ENCODE results near the gene CSMD2.

Gene CSMD2

DNA sequence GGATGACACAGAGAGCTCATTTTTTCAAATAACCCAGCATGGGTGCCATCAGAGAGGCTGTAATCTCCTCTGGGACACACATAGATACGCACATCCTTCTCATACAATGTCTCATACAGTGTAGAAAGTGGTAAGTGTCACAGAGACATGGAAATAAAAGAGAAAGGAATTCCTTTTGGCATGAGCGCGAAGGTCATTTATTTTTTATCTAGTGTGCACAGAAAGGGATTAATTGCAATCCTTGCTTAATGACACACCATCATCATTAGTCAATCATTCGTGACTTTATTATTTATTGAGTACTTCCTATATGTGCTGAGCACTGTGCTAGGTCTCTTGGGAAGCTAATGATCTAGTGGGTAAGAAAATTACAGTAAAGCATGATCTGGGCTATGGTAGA lies 687.6 kb downstream of the CSMD2 start:
- H3K4me3 ChIP-seq (ENCODE audit: control insufficient read depth, low read depth, low read length) = no peak overlapping the region
- TF ChIP-seq CTCF (IDR thresholded peaks at IDR 0.05; ENCODE audit: control insufficient read depth, insufficient read depth, low read depth, low read length, missing control alignments) = no peak
- DNase-seq (ENCODE audit: low read depth) = no peak

DNA sequence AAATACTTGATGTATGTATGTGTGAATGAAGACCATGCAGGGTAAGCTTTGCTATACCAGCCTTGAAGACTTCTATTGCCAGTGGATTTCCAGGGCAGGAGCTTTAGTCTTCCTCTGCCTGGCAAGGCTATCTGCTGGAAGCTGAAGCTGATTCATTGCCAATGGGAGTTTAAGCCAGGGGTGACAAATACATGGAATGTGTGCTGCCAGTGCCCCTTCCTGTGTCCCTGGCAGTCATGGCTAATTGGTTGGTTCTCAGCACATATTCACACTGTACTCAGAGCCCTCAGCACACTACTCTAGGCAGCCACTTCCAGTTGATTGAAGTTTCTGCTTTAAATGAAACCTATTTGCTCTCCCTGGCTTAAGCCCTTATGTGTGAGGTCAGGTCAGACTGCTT lies 691.1 kb downstream of the CSMD2 start:
- no peak for TF ChIP-seq CTCF (IDR thresholded peaks at IDR 0.05; ENCODE audit: control insufficient read depth, insufficient read depth, low read depth, low read length, missing control alignments)
- H3K4me3 ChIP-seq (ENCODE audit: control insufficient read depth, low read depth, low read length) = no peak overlapping the region
- no peak for DNase-seq (ENCODE audit: low read depth)

- peak; percentile 90 for DNase-seq (ENCODE audit: low read depth)
- H3K4me3 ChIP-seq (ENCODE audit: control insufficient read depth, low read depth, low read length) = peak within 1 kb of the TSS; percentile 98
- TF ChIP-seq CTCF (IDR thresholded peaks at IDR 0.05; ENCODE audit: control insufficient read depth, insufficient read depth, low read depth, low read length, missing control alignments) = no peak
These were observed 692.6 kb downstream of the CSMD2 start, which contains the start of gene ZSCAN20 for GRCh38 chr1:33472269-33472980. TSS of gene ZSCAN20 (plus strand) at chr1:33472645. CDS start at chr1:33479289, 6,644 bp downstream.

- H3K4me3 ChIP-seq (ENCODE audit: control insufficient read depth, low read depth, low read length) = no peak overlapping the region
- no peak for TF ChIP-seq CTCF (IDR thresholded peaks at IDR 0.05; ENCODE audit: control insufficient read depth, insufficient read depth, low read depth, low read length, missing control alignments)
- no peak for DNase-seq (ENCODE audit: low read depth)
These were observed 693.6 kb downstream of the CSMD2 start for GRCh38 chr1:33471416-33471815.

- peak; percentile 55 for DNase-seq (ENCODE audit: low read depth)
- no peak overlapping the region for H3K4me3 ChIP-seq (ENCODE audit: control insufficient read depth, low read depth, low read length)
- TF ChIP-seq CTCF (IDR thresholded peaks at IDR 0.05; ENCODE audit: control insufficient read depth, insufficient read depth, low read depth, low read length, missing control alignments) = peak; percentile 89
These were observed 694.5 kb downstream of the CSMD2 start for GRCh38 chr1:33470495-33471012.

GRCh38 chr1:33469691-33470090 lies 695.3 kb downstream of the CSMD2 start:
- H3K4me3 ChIP-seq (ENCODE audit: control insufficient read depth, low read depth, low read length) = no peak overlapping the region
- DNase-seq (ENCODE audit: low read depth) = no peak
- no peak for TF ChIP-seq CTCF (IDR thresholded peaks at IDR 0.05; ENCODE audit: control insufficient read depth, insufficient read depth, low read depth, low read length, missing control alignments)
